Testis (tissue), 3 donors: ENCODE results near the gene ODC1. TPM values are rescaled to one million over a fixed set of nuclear protein-coding genes. Genes with fewer than 3 reads are reported as not detected.

Experiments
- DNase-seq: peaks from one replicate; pipeline ENCODE4 v3.0.0-alpha.2; 2019
- H3K27ac ChIP-seq, 2 donors: fragments of 200-600 bp; sonication (generic); one replicate each; pipeline ENCODE4 v1.5.1; 2019
- H3K27me3 ChIP-seq: fragments of 200-600 bp; sonication (generic); one replicate; pipeline ENCODE4 v1.5.1; 2019
- H3K36me3 ChIP-seq: fragments of 200-600 bp; sonication (generic); one replicate; pipeline ENCODE4 v1.5.1; 2017; ENCODE audit warnings: low read depth; ENCODE audit errors: missing control alignments
- H3K4me1 ChIP-seq: fragments of 200-600 bp; sonication (generic); one replicate; pipeline ENCODE4 v1.5.1; 2019
- H3K4me3 ChIP-seq, 2 donors: fragments of 200-600 bp; sonication (generic); one replicate each; pipeline ENCODE4 v1.5.1; 2017 to 2019
- H3K9me3 ChIP-seq: fragments of 200-600 bp; sonication (generic); one replicate; pipeline ENCODE4 v1.5.1; 2017
- POLR2A ChIP-seq: fragments of 450-650 bp; IDR thresholded peaks from one replicate; pipeline ENCODE4 v1.6.1; 2017; ENCODE audit warnings: antibody characterized with exemption, mild to moderate bottlenecking, moderate library complexity
- WGBS, 2 donors: methylation state at CpG; one replicate each; pipeline ENCODE4 v1.1.5; 2018; 5-methylcytosine and 5-hydroxymethylcytosine counted together
- intact Hi-C: fragments of 100-400 bp; cut with DNase I; formaldehyde crosslinking; loops from one replicate; pipeline ENCODE4 v1.15.1; 2023; ENCODE audit warnings: low total_unique reads
- polyA plus RNA-seq: library from polyadenylated mRNA; stranded (reverse); fragments of 350-450 nt; fragmentation: Illumina TruSeq; extraction: RNeasy Lipid Tissue Mini Kit (QIAGEN cat#74804); gene quantifications from one replicate; pipeline ENCODE4 v1.2.3, GENCODE V29; 2014; ENCODE audit warnings: low read depth, low replicate concordance; ENCODE audit not compliant: insufficient read depth
- total RNA-seq, 2 donors: library from RNA; depleted of rRNA; stranded (reverse); fragments of >200 nt; gene quantifications; one replicate each; pipeline ENCODE4 v1.2.3, GENCODE V29; 2016
- TF ChIP-seq, protein P1 (sequence below), 3 experiments: fragments of 450-650 bp in 2 of 3; fragments of 200-600 bp in 1 of 3; sonication (generic) in 1 of 3; IDR thresholded peaks; one replicate each; pipeline ENCODE4 v1.5.1; 2016 to 2019; ENCODE audit warnings: antibody characterized with exemption in 3 of 3, mild to moderate bottlenecking in 2 of 3, moderate library complexity in 1 of 3

The ODC1 gene
- total and polyA plus RNA-seq, 3 donors from 2014 or later = 208 to 321 (median 309) TPM

DNA sequence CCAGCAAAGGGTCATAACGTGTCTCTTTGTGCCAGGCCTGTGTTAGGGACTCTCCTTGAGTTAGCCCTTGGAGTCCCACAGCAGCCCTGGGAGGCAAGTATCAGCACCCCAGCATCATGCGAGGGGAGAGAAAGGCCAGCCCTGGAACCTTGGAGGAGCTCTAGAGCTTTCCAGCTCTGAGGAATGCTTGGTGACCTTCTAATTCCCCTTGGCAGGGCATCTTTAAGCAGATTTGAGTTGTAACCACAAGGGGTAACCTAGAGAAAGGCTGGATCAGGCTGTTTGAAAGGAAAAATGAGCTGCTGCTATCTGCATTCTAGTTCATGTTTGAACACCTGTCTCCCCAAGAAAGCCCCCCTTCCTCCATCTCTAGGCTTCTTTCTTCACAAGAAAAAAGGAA lies 23.8 kb upstream of the ODC1 start:
- Histone ChIP-seq H3K9me3 (no peaks in the 10 kb centered on the region), H3K27me3 (no peaks in the 10 kb centered on the region), H3K27ac (no peak overlapping the region), H3K4me3 (no peak overlapping the region), H3K4me1 (no peaks in the 10 kb centered on the region), H3K36me3 (no peaks in the 10 kb centered on the region)
- WGBS, 2 donors = 71 to 94% methylated on average over 2 of the region's 2 CpGs
- no peak for TF ChIP-seq POLR2A
- TF ChIP-seq, protein P1, sequence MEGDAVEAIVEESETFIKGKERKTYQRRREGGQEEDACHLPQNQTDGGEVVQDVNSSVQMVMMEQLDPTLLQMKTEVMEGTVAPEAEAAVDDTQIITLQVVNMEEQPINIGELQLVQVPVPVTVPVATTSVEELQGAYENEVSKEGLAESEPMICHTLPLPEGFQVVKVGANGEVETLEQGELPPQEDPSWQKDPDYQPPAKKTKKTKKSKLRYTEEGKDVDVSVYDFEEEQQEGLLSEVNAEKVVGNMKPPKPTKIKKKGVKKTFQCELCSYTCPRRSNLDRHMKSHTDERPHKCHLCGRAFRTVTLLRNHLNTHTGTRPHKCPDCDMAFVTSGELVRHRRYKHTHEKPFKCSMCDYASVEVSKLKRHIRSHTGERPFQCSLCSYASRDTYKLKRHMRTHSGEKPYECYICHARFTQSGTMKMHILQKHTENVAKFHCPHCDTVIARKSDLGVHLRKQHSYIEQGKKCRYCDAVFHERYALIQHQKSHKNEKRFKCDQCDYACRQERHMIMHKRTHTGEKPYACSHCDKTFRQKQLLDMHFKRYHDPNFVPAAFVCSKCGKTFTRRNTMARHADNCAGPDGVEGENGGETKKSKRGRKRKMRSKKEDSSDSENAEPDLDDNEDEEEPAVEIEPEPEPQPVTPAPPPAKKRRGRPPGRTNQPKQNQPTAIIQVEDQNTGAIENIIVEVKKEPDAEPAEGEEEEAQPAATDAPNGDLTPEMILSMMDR (IDR thresholded peaks at IDR 0.05) = no peak
- intact Hi-C loops = no loop called here
- no peak for DNase-seq

DNA sequence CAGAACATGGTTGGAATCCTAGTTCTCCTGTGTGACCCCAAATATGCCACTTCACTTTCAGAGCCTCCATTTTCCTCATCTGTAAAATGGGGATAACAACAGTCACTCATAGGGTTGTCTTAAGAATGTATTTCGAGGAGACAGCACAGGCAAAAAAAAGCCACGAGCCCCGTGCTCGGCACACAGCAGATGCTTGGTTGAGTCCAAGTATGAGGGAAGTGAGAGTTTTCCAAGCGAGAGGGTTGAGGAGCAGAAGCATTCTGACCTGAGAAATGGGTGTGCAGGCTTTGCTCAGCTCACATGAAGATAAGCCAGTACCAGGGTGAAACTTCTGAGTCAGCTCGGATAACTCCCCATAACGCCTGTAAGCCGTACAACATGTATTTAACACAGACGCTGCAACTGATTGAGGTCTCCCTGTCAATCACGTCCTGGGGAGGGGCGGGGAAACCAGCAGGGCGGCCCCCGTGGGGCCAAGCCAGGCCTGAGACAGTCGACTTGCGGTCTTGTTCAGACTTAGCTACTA lies 23.0 kb upstream of the ODC1 start:
- DNase-seq = no peak

DNA sequence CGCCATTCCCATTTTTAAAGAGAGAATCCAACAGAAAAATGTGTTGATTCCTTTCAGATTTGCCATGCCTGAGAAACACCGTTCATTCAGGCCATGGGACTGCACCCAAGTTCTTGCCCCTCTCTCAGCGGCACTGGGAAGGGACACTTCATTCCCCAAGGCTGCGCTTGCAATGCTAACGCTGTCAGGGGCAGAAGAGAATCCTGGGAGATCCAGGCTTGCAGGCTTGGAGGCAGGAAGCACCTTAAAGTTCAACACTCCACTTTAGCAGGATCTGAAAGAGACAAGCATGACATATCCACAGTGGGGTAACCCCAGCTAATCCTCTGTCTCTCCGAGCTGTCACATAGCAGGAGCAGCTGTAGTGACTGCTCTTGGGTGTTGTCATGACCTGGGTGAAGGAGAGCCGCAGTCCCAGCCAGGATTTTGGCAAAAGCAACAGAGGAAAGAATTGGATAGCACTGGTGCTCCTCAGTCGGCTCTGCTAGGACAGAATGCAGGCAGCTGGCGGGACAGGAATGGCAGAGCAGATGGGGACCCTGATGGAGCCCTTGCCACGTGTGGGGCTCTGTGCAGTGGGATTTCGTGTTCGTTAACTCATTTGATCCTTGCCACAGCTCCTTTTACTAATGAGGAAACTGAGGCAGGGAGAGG lies 22.0 kb upstream of the ODC1 start:
- no peaks in the 10 kb centered on the region for H3K9me3 ChIP-seq
- no peak overlapping the region for H3K4me3 ChIP-seq
- H3K36me3 ChIP-seq = no peaks in the 10 kb centered on the region
- 84 to 85% methylated on average over 12 of the region's 12 CpGs for WGBS, 2 donors
- H3K27ac ChIP-seq = no peak overlapping the region
- TF ChIP-seq, protein P1 (IDR thresholded peaks at IDR 0.05) = no peak
- TF ChIP-seq POLR2A = no peak
- no peaks in the 10 kb centered on the region for H3K4me1 ChIP-seq
- no peak for DNase-seq
- intact Hi-C loops = no loop called here
- no peaks in the 10 kb centered on the region for H3K27me3 ChIP-seq

More for the DNA sequence above, 23.0 kb upstream of the ODC1 start:
- no peak overlapping the region for H3K27ac ChIP-seq
- H3K27me3 ChIP-seq = no peaks in the 10 kb centered on the region
- H3K36me3 ChIP-seq = no peaks in the 10 kb centered on the region
- 75 to 78% methylated on average over 15 of the region's 15 CpGs for WGBS, 2 donors
- H3K4me1 ChIP-seq = no peaks in the 10 kb centered on the region
- TF ChIP-seq, protein P1 (IDR thresholded peaks at IDR 0.05) = no peak
- no peak for TF ChIP-seq POLR2A
- no peak overlapping the region for H3K4me3 ChIP-seq
- intact Hi-C loops = no loop called here
- H3K9me3 ChIP-seq = no peaks in the 10 kb centered on the region

DNA sequence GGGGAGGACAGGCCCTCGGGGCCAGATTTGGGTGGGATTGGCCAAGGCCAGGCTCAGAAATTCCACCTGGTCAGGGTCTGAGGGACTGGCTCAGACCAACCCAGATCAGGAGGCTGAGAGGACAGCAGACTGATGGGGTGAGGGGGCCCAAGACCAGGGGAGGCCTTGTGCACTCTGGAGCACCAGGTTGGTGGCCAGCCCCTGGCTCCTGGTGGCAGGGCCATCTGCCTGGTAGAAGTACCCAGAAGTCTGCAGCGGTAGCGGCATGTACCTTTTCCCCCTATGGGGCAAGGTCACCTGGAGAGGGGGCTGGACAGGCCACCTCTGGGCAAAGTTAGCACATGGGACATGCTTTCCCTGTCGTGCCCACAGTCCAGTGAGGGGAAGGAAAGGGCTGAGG lies 21.2 kb upstream of the ODC1 start:
- Histone ChIP-seq H3K36me3 (no peaks in the 10 kb centered on the region), H3K4me1 (no peaks in the 10 kb centered on the region), H3K27ac (no peak overlapping the region), H3K27me3 (no peaks in the 10 kb centered on the region), H3K9me3 (no peaks in the 10 kb centered on the region), H3K4me3 (no peak overlapping the region)
- DNase-seq = no peak
- intact Hi-C loops = no loop called here
- TF ChIP-seq, protein P1 (IDR thresholded peaks at IDR 0.05) = no peak
- no peak for TF ChIP-seq POLR2A
- 88 to 91% methylated on average over 3 to 4 of the region's 4 CpGs for WGBS, 2 donors

DNA sequence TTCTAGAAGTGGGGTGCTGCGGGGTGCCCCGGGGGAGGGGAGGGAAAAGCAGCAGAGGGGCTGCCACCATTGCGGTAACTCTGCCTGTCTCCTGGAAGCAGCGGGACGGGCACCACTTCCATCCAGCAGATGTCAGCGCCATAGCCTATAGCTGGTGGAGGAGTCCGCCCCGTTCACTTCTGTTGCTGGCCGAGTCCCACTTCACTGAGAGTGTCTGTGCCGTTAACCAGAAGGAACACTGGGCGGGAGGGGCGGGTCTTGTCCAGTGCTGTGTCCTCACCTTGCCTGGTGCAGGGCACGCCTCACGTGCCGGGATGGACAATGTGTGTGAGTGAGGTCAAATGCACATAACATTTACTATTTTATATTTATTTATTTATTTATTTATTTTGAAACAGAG lies 19.3 kb upstream of the ODC1 start:
- 82 to 86% methylated on average over 14 of the region's 15 CpGs for WGBS, 2 donors
- intact Hi-C loops = no loop called here

More for the DNA sequence above, 19.3 kb upstream of the ODC1 start:
- DNase-seq = no peak
- TF ChIP-seq, protein P1 (IDR thresholded peaks at IDR 0.05) = no peak
- TF ChIP-seq POLR2A = no peak
- Histone ChIP-seq H3K4me3 (no peak overlapping the region), H3K27ac (no peak overlapping the region), H3K27me3 (no peaks in the 10 kb centered on the region), H3K36me3 (no peaks in the 10 kb centered on the region), H3K4me1 (no peaks in the 10 kb centered on the region), H3K9me3 (no peaks in the 10 kb centered on the region)
